SK-N-SH (cell line): ENCODE data around the gene R3HCC1L. TPM values are rescaled to one million over a fixed set of nuclear protein-coding genes. Genes with fewer than 3 reads are reported as not detected.

Experiments used
- CTCF ChIA-PET: fragments of 300-600, 350-600 bp; formaldehyde crosslinking; extraction: SDS; loops from one replicate; lab custom pipeline; 2021; lab: Yijun Ruan, JAX
- POLR2A ChIA-PET: fragments of 350-600 bp; sonication (Branson Sonifier 250); formaldehyde crosslinking; extraction: SDS; loops from one replicate; lab custom pipeline; 2020; ENCODE audit warnings: antibody characterized with exemption, inconsistent platforms; lab: Yijun Ruan, JAX
- DNase-seq: peaks from one replicate; pipeline ENCODE4 v3.0.0; 2012
- H2AFZ ChIP-seq: fragments of 200-600 bp; sonication (generic); 2 replicates; pipeline ENCODE4 v1.8.1; 2016; ENCODE audit warnings: antibody characterized with exemption, mild to moderate bottlenecking, low read depth
- H3F3A ChIP-seq: fragments of 200-600 bp; sonication (generic); replicated peaks from 2 replicates; pipeline ENCODE3; 2016; ENCODE audit warnings: antibody characterized with exemption, mild to moderate bottlenecking; ENCODE audit not compliant: insufficient read depth
- H3K27ac ChIP-seq, 2 experiments: fragments of 200-500 bp in 1 of 2; fragments of 200-600 bp in 1 of 2; sonication (Bioruptor generic) in 1 of 2; sonication (generic), shearing (Covaris generic) in 1 of 2; 2 replicates each; pipeline versions ENCODE4 v1.5.1 to v1.6.1; 2014 to 2016; ENCODE audit warnings: low read depth in 2 of 2, inconsistent platforms in 1 of 2, low read length in 1 of 2, mild to moderate bottlenecking in 1 of 2, mixed read lengths in 1 of 2
- H3K27me3 ChIP-seq: fragments of 200-600 bp; sonication (generic), shearing (Covaris generic); 2 replicates; pipeline ENCODE4 v1.6.1; 2016; ENCODE audit warnings: mixed run types; ENCODE audit not compliant: insufficient read depth
- H3K36me3 ChIP-seq, 2 experiments: fragments of 200-500 bp in 1 of 2; fragments of 200-600 bp in 1 of 2; sonication (Bioruptor generic) in 1 of 2; sonication (generic) in 1 of 2; replicated peaks in 1 of 2; 2 replicates each; pipeline versions ENCODE3 to v1.5.1; 2014 to 2016; ENCODE audit warnings: low read length in 1 of 2, mild to moderate bottlenecking in 1 of 2; ENCODE audit not compliant: insufficient read depth in 2 of 2, control insufficient read depth in 1 of 2
- H3K4me1 ChIP-seq, 2 experiments: fragments of 200-500 bp in 1 of 2; fragments of 200-600 bp in 1 of 2; sonication (Bioruptor generic) in 1 of 2; sonication (generic), shearing (Covaris generic) in 1 of 2; 2 replicates each; pipeline versions ENCODE4 v1.5.1 to v1.6.1; 2014 to 2016; ENCODE audit warnings: low read depth in 1 of 2, low read length in 1 of 2, mixed run types in 1 of 2; ENCODE audit not compliant: insufficient read depth in 2 of 2, control insufficient read depth in 1 of 2
- H3K4me2 ChIP-seq: fragments of 200-600 bp; sonication (generic), shearing (Covaris generic); 2 replicates; pipeline ENCODE4 v1.6.1; 2017; ENCODE audit warnings: mixed run types
- H3K4me3 ChIP-seq, 2 experiments: fragments of 200-500 bp in 1 of 2; fragments of 200-600 bp in 1 of 2; sonication (Bioruptor generic) in 1 of 2; sonication (generic), shearing (Covaris generic) in 1 of 2; 2 replicates each; pipeline versions ENCODE4 v1.5.1 to v1.8.1; 2014 to 2016; ENCODE audit warnings: low read depth in 2 of 2, inconsistent platforms in 1 of 2, low read length in 1 of 2, mild to moderate bottlenecking in 1 of 2, mixed read lengths in 1 of 2, moderate library complexity in 1 of 2
- H3K79me2 ChIP-seq: fragments of 200-600 bp; sonication (generic); 2 replicates; pipeline ENCODE4 v1.8.1; 2017; ENCODE audit warnings: mild to moderate bottlenecking; ENCODE audit not compliant: insufficient read depth
- H3K9ac ChIP-seq: fragments of 200-600 bp; sonication (generic); 2 replicates; pipeline ENCODE4 v1.6.1; 2017; ENCODE audit warnings: mixed run types
- H3K9me2 ChIP-seq: fragments of 200-600 bp; sonication (generic); 2 replicates; pipeline ENCODE4 v1.6.1; 2017; ENCODE audit warnings: mixed run types
- H3K9me3 ChIP-seq: fragments of 200-600 bp; sonication (generic); 2 replicates; pipeline ENCODE4 v1.6.1; 2017; ENCODE audit warnings: mixed run types, mild to moderate bottlenecking, moderate library complexity
- H4K20me1 ChIP-seq: fragments of 200-600 bp; sonication (generic); 2 replicates; pipeline ENCODE4 v1.6.1; 2017; ENCODE audit warnings: mild to moderate bottlenecking, mixed run types; ENCODE audit not compliant: insufficient read depth
- FOSL2 ChIP-seq: IDR thresholded peaks from 2 replicates; pipeline ENCODE4 v1.4.0; 2012; ENCODE audit warnings: low read depth, mild to moderate bottlenecking, moderate library complexity, borderline replicate concordance
- FOXM1 ChIP-seq: IDR thresholded peaks from 2 replicates; pipeline ENCODE4 v1.4.0; 2012; ENCODE audit warnings: low read depth, mild to moderate bottlenecking
- GATA2 ChIP-seq: sonication (generic); formaldehyde crosslinking; IDR thresholded peaks from 2 replicates; pipeline ENCODE4 v1.5.0; 2020; ENCODE audit warnings: mild to moderate bottlenecking, missing genetic modification reagents
- IRF3 ChIP-seq: fragments of 150-350 bp; IDR thresholded peaks from 2 replicates; pipeline ENCODE4 v1.6.1; 2016; ENCODE audit warnings: mild to moderate bottlenecking, low read depth, low read length
- JUND ChIP-seq: IDR thresholded peaks from 2 replicates; pipeline ENCODE4 v1.4.0; 2012
- NRF1 ChIP-seq: IDR thresholded peaks from 2 replicates; pipeline ENCODE4 v1.6.1; 2012; ENCODE audit warnings: low read depth, mild to moderate bottlenecking, low read length
- PBX3 ChIP-seq: IDR thresholded peaks from 2 replicates; pipeline ENCODE4; 2012
- POLR2AphosphoS5 ChIP-seq: IDR thresholded peaks from 2 replicates; pipeline ENCODE4 v1.6.1; 2012; ENCODE audit warnings: low read depth, low read length
- RCOR1 ChIP-seq: fragments of 150-350 bp; IDR thresholded peaks from 2 replicates; pipeline ENCODE4 v1.6.1; 2017; ENCODE audit warnings: antibody characterized with exemption, low read length
- RFX5 ChIP-seq: IDR thresholded peaks from 2 replicates; pipeline ENCODE4 v1.6.1; 2012; ENCODE audit warnings: mild to moderate bottlenecking, improper control_type of control experiment, low read length
- RXRA ChIP-seq: IDR thresholded peaks from 2 replicates; pipeline ENCODE4 v1.4.0; 2012; ENCODE audit warnings: low read depth, mild to moderate bottlenecking, borderline replicate concordance
- SIN3A ChIP-seq: IDR thresholded peaks from 2 replicates; pipeline ENCODE4 v1.6.1; 2012; ENCODE audit warnings: low read depth, mild to moderate bottlenecking, low read length, moderate library complexity, borderline replicate concordance
- TAF1 ChIP-seq: IDR thresholded peaks from 2 replicates; pipeline ENCODE4 v1.6.1; 2012; ENCODE audit warnings: low read depth, mild to moderate bottlenecking, low read length, moderate library complexity, borderline replicate concordance
- TCF12 ChIP-seq: IDR thresholded peaks from 2 replicates; pipeline ENCODE4 v1.4.0; 2012
- YY1 ChIP-seq: IDR thresholded peaks from 2 replicates; pipeline ENCODE4 v1.4.0; 2012; ENCODE audit warnings: low read depth, mild to moderate bottlenecking
- ZBTB33 ChIP-seq: IDR thresholded peaks from 2 replicates; pipeline ENCODE4 v1.4.0; 2012; ENCODE audit warnings: low read depth, borderline replicate concordance
- WGBS: methylation state at CpG from one replicate; pipeline ENCODE4 v1.1.6; 2017; ENCODE audit warnings: low lambda C conversion rate; 5-methylcytosine and 5-hydroxymethylcytosine counted together
- polyA plus RNA-seq, 3 experiments: library from polyadenylated mRNA; depleted of rRNA; stranded (reverse); fragments of >200 nt; gene quantifications; 2 replicates each; pipeline ENCODE4 v1.2.3, GENCODE V29; 2012

R3HCC1L gene
- polyA plus RNA-seq, 1 of the 3 experiments (the other 2 are of a cell fraction): 6.0 TPM

- DNase-seq: no peak
- Histone ChIP-seq H2AFZ (no peak overlapping the region), H3K36me3 (no peaks in the 10 kb centered on the region), H3K79me2 (no peaks in the 10 kb centered on the region), H3K4me3 (no peak overlapping the region), H3K4me2 (no peak overlapping the region), H3K27ac (no peak overlapping the region), H3K9me2 (no peaks in the 10 kb centered on the region), H3K27me3 (no peaks in the 10 kb centered on the region), H3K9ac (no peak overlapping the region), H3F3A (no peaks in the 10 kb centered on the region), H3K9me3 (no peaks in the 10 kb centered on the region), H4K20me1 (no peaks in the 10 kb centered on the region), H3K4me1 (no peaks in the 10 kb centered on the region)
- TF ChIP-seq JUND (no peak), POLR2AphosphoS5 (no peak), FOSL2 (no peak), PBX3 (no peak), FOXM1 (no peak), TAF1 (no peak), RCOR1 (no peak), SIN3A (no peak), YY1 (no peak), ZBTB33 (no peak)
- 44% methylated on average over 6 of the region's 6 CpGs for WGBS
- ChIA-PET POLR2A (no interaction called here), CTCF (interaction anchor here (0.7 to 1.1 kb wide), 2 partner anchors 9 to 11 kb away, joined by 3 to 4 read pairs; no protein-coding TSS in a partner anchor)
Measured at GRCh38 chr10:98097616-98098015, 36.8 kb upstream of the R3HCC1L start.

GRCh38 chr10:98098247-98098646 is 36.2 kb upstream of the R3HCC1L start:
- POLR2A ChIA-PET: no interaction called here
- Histone ChIP-seq H3K36me3 (no peaks in the 10 kb centered on the region), H3K9me2 (no peaks in the 10 kb centered on the region), H3F3A (no peaks in the 10 kb centered on the region), H3K27ac (no peak overlapping the region), H2AFZ (no peak overlapping the region), H3K4me1 (no peaks in the 10 kb centered on the region), H3K9me3 (no peaks in the 10 kb centered on the region), H3K79me2 (no peaks in the 10 kb centered on the region), H3K9ac (no peak overlapping the region), H3K4me2 (no peak overlapping the region), H4K20me1 (no peaks in the 10 kb centered on the region), H3K27me3 (no peaks in the 10 kb centered on the region), H3K4me3 (no peak overlapping the region)
- 55% methylated on average over 2 of the region's 6 CpGs for WGBS
- DNase-seq: no peak
- CTCF ChIA-PET: interaction anchor here (0.7 to 1.1 kb wide), 2 partner anchors 9 to 11 kb away, joined by 3 to 4 read pairs; no protein-coding TSS in a partner anchor
- no peak for TF ChIP-seq YY1
- no peak for TF ChIP-seq RXRA
- TF ChIP-seq IRF3: no peak
- no peak for TF ChIP-seq GATA2
- TF ChIP-seq RFX5: no peak
- TF ChIP-seq TCF12: no peak
- no peak for TF ChIP-seq NRF1
- TF ChIP-seq POLR2AphosphoS5: no peak
